HCT116 (cell line): ENCODE data around the gene DCHS1.

Experiments
- CTCF ChIP-seq, 3 experiments: fragments of 200-600 bp in 1 of 3; sonication (generic) in 1 of 3; IDR thresholded peaks in 2 of 3; conservative IDR thresholded peaks in 1 of 3; 2 replicates each; pipeline ENCODE4 v1.5.1; 2012 to 2017; ENCODE audit warnings: low read depth in 2 of 3, low read length in 2 of 3, antibody characterized with exemption in 1 of 3, borderline replicate concordance in 1 of 3, control low read depth in 1 of 3, mild to moderate bottlenecking in 1 of 3, mixed read lengths in 1 of 3, mixed run types in 1 of 3, moderate library complexity in 1 of 3; ENCODE audit not compliant: insufficient read depth in 1 of 3
- EZH2 ChIP-seq: fragments of 200-600 bp; sonication (generic); IDR thresholded peaks from 2 replicates; pipeline ENCODE4 v1.6.1; 2017; ENCODE audit warnings: antibody characterized with exemption, mixed run types
- EZH2phosphoT487 ChIP-seq: fragments of 200-600 bp; IDR thresholded peaks from 2 replicates; pipeline ENCODE4 v1.6.1; 2018; ENCODE audit warnings: antibody characterized with exemption, borderline replicate concordance
- POLR2A ChIP-seq: IDR thresholded peaks from 2 replicates; pipeline ENCODE4 v1.7.0; 2011; ENCODE audit warnings: borderline replicate concordance; ENCODE audit not compliant: insufficient read depth, insufficient read length; ENCODE audit errors: extremely low read depth
- POLR2AphosphoS5 ChIP-seq: IDR thresholded peaks from 2 replicates; pipeline ENCODE4 v1.6.1; 2011; ENCODE audit warnings: mild to moderate bottlenecking, low read depth, low read length, moderate library complexity
- SIN3A ChIP-seq: IDR thresholded peaks from 2 replicates; pipeline ENCODE4 v1.6.1; 2012; ENCODE audit warnings: low read depth
- SP1 ChIP-seq: IDR thresholded peaks from 2 replicates; pipeline ENCODE4 v1.6.1; 2012; ENCODE audit warnings: low read depth
- YY1 ChIP-seq: IDR thresholded peaks from 2 replicates; pipeline ENCODE4 v1.6.1; 2011; ENCODE audit warnings: low read length, low read depth, moderate library complexity, mild to moderate bottlenecking; ENCODE audit not compliant: insufficient replicate concordance; ENCODE audit errors: extremely low read depth

DNA sequence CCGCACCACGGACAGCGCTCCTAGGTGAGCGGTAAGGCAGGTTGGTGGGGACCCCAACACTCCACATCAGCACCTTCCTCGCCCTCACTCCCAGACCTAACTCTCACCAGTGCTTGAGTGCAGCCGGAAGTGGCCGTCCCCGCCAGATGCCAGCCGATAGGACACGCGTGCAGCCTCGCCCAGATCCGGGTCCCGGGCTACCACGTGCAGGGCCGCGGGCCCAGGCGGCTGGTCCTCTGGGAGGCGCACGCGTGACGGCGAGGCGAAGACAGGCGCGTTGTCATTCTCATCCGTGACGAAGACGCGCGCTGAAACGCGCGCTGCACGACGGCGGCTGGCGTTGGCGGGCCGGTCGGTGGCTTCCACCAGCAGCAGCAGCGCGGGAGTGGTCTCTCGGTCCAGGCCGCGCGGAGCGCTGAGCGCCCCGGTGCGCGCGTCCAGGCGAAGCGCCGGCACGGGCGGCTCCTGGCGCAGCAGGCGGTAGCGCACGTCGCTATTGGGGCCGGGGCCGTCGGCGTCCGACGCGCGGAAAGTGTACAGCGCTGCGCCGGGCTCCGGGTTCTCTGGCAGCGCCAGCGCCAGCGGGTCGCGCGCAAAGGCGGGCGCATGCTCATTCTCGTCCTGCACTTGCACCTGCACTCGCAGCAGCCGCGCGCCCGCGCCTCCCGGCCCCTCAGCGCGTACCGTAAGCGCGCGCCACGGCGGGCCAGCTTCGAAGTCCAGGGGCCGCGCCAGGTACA is 25.5 kb downstream of the DCHS1 start:
- TF ChIP-seq CTCF (IDR thresholded peaks at IDR 0.05 in 2 of 3, conservative IDR thresholded peaks at IDR 0.05 in 1 of 3; ENCODE audit: borderline replicate concordance in 1 of 3, insufficient read depth in 1 of 3, low read depth in 2 of 3, low read length in 2 of 3): no peak
- no peak for TF ChIP-seq POLR2AphosphoS5
- no peak for TF ChIP-seq SP1
- TF ChIP-seq SIN3A: no peak
- TF ChIP-seq EZH2phosphoT487: no peak
- TF ChIP-seq POLR2A: no peak
- no peak for TF ChIP-seq EZH2
- no peak for TF ChIP-seq YY1
